ENCODE measurements around the gene PRF1.

PRF1 gene

DNA sequence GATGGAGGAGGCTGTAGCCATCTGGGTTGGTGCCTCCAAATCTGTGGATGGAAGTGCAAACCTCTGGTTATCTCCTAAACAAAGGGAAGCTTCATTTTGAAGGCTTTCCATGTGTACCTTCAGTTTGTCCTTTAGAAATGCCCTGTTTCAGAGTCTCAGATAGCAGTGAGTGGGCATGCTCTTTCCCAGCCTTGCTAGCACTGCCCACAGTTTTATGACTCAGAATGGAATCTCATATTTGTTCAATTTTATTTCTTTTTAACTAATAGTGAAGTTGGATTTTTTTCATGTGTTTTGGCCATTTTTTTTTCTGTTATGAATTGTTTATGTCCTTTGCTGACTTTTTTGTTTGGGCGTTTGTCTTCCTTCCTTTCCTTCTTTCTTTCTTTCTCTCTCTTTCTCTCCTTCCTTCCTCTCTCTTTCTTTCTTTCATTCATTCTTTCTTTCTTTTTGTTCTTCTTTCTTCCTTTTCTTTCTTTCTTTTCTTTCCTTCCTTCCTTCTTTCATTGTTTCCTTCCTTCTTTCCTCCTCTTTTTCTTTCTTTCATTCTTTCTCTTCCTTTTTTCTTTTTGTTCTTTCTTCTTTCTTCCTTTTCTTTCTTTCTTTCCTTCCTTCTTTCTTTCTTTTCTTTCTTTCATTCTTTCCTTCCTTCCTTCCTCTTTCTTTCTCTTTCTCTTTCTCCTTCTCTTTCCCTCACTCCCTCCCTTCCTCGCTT, 25.6 kb downstream of the PRF1 start:
- no peak for DNase-seq (ENCODE audit: low spot score)

DNA sequence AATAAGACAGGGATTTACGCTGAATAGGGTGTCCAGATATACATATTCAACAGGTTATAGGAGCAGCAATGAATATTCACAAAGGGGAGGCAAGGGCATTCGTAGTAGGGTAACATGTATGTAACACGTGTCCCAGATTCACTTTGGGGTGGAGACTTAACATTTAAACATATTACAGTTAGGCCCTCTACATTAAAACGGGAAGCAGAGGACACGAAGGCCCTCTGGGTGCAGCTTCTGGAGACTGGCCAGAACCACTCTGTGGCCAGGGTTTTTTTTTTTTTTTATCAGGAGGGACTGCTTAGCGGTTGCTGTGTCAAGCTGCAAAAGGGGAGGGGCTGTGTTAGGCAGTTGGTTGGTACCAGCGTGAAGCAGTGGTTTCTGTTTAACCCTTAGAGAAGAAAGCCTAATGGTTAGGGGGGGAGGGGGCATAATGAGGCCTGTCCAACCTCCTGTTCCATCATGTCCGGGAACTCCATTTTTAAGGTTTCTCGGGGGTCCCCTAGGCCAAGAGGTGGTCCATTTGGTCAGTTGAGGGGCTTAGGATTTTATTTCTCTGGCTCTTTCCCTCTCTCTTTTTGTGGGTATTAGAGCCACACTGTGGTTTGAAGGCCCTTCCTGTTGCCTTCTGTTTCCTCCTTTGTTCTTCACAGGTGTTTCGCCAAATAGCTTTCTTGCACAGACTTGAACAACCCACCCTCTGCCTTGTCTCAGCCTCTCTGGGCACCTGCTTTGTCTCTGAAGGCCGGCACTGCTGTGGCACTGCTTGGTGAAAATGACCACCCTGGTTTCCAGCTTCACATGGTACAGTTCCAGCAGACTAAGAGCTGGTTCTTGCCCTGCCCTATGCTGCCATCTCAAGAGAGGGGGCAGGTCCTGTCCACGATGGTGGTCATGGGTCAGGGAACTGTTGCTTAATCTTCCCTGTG, 26.4 kb downstream of the PRF1 start:
- DNase-seq (ENCODE audit: low spot score): peak; percentile 40

DNA sequence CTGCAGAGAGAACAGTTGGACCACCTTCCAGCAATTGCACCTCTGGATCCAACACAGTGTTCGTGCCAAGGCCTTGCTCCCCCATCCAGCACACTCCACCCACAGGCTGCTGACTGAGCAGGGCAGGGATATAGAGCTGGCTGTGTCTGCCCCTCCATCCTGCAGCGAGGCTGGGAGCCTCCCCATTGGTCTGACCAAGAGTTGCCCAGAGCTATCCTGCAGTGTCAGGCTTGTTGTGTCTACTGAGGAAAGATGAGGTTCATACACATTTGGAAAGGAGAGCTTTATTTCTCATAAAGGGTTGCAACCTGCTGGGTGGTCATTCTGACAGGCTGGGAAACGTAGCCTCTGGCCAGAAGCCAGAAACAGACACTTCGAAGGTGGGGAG, 27.1 kb downstream of the PRF1 start:
- DNase-seq (ENCODE audit: low spot score): no peak

DNA sequence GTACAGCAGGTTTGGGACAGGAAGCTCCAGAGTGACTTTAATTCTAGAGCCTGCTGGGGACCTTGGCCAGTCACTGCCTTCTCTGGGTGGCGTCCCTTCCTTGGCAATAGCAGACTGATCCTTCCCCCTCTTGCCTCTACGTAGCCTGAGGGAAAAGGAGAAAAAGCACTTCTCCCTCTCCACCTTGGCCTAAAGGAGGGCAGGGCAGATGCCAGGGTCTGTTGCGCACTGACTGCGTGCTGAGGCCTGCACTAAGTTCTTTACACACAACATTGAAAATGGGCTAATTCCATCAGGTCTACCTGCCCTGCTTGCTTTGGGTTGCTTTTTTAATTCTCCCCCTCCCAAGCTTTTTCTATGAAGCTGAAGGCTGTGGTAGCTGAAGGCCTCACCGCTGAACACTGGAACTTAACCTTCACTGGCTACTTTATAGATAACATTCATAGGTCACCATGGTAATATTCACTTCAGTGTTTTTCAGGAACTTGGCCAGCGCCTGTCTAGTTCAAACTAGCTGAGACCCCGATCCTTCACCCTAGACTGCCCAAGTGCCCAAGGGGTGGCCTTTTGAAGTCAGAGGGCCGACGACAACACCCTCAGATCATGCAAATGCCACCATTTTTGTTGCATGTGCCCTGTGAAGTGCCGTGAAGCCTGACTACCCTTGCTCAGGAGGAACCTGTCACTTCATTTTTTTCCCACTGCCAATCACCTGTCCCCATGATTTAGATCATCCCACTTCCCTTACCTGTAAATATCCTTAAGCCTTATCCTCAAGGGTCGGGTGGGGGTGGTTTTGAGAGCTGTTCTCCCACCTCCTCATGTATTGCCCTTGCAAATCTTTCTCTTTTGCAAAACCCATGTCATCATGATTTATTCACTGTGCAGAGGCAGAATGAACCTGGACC, 28.7 kb downstream of the PRF1 start:
- DNase-seq (ENCODE audit: low spot score): no peak

DNA sequence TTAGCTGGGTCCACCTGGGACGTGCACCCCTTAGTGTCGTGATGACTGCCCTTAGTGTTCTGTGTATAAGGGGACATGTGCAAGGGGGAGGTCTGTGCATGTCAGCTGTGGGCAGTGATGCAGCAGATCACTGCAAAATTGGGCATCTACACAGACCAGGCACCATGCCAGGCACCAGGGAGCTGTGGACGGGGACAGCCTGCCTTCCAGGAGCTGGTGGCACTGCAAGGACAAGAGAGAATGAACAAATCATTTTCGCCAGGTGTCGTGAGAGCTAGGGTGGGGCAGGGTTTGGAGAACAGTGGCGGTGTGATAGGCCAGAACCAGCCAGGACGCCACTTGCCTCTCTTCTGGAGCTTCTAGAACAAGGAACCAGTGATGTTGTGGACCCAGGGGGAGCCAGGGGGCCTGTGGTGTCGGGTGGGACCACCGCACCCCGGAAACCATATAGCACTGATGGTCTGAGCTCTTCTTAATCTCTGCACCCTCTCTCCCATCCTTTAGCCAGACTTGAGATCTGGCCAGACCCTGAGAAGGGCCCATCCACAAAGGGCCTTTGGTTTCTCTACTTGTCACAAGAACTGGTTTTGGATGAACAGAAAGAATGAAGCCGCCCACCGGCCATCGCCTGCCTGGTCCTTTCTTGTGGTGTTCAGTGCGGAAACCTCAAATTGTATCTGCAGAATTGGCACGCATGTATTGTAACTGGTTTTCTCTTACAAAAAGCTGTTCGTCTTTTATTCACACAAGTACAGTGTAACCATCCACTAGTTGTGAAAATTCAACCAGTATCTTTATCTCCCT, 30.7 kb downstream of the PRF1 start:
- DNase-seq (ENCODE audit: low spot score): no peak

DNA sequence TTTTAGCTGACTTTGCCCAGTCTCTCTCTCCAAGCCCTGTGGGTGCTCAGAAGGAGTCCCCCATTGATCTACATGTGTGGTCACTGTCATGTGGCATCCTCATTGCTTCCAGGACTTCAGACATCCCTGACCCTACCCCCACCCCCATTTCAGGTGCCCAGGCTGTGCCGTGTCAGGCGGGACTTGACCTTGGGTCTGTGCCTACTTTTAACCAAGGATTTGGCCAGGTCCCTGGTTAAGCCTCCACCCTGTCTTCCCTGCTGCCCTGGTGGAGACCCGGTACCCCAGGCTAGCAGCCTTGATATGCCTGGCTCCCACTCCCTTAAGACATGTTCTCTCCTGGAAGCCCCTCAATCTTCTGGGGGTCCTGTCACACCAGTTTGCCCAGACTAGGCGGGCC, 31.3 kb downstream of the PRF1 start:
- no peak for DNase-seq (ENCODE audit: low spot score)

DNA sequence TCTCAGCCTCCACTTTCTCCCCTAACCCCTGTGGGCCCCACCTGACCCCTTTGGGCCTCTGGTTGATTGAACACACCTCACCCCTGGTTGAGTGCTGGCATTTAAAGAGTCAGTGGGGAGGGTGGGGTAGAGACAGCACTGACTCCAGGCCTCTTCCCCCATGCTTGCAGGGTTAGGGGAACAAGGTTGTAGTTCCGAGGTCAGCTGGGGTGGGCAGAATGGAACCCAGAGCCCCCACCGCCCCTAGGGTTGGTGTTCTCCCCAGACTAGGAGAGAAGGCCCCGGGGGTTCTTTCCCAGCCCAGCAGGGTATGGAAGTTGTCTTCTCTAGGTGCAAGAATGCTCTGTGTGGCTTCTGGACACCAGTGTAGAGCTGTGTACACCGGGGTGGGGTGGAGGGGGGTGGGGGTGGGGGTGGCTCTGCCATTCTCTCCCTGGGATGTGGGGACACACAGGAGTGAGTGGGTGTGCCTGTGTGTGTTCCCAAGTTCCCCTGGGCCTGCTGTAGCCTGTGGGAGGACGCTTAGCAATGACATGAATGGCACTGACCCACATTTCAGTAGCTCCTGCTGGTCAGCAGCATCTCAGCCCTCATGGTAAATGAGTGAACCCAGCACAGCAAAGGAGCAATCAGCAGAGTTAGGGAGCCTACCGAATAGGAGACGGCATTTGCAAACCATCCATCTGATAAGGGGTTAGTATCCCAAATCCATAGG, 33.6 kb downstream of the PRF1 start:
- no peak for DNase-seq (ENCODE audit: low spot score)

DNA sequence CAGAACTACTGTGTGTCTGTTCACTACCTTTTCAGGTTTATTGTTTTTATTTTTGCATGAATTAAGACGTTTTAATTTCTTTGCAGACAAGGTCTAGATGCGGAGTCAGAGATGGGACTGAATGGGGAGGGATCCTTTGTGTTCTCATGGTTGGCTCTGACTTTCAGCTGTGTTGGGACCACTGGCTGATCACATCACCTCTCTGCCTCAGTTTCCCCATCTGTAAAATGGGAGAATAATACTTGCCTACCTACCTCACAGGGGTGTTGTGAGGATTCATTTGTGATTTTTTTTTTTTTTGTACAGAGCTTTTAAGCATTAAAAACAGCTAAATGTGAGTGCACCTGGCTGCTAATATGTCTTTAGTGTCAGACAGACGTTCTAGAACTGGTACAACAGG, 34.4 kb downstream of the PRF1 start:
- DNase-seq (ENCODE audit: low spot score): no peak

DNA sequence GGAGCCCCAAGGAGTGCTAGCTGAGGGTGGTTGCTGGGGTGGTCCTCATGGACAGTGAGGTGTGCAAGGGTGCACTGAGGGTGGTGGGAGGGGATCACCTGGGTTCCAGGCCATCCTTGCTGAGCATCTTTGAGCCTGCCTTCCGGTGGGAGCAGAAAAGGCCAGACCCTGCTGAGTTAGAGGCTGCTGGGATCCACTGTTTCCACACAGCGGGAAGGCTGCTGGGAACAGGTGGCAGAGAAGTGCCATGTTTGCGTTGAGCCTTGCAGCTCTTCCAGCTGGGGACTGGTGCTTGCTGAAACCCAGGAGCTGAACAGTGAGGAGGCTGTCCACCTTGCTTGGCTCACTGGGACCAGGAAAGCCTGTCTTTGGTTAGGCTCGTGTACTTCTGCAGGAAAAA, 34.9 kb downstream of the PRF1 start:
- no peak for DNase-seq (ENCODE audit: low spot score)

DNA sequence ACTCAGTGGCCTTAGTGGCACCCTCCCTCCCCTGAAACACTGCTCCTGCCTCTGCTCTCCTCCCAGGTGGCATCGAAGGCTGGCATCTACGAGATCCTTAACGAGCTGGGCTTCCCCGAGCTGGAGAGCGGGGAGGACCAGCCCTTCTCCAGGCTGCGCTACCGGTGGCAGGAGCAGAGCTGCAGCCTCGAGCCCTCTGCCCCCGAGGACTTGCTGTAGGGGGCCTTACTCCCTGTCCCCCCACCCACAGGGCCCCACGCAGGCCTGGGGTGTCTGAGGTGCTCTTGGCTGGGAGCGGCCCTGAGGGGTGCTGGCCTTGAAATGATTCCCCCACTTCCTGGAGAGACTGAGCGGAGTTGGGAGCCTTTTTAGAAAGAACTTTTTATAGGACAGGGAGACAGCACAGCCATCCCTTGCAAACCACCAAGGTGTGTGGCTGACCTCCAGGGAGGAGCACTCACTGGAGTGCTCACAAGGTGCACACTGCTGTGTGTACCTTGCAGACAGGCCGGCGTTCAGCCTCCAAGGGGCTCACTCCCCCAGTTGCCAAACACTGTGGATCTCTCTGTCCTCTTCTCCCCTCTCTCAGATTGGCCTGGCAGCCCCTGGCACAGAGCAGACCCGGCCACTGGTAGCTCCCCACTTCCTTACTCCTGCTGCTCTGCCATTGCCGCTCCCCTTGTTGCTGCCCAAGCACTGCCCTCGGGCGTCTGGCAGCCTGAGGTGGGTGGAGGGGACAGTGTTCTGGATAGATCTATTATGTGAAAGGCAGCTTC, 35.8 kb downstream of the PRF1 start:
- DNase-seq (ENCODE audit: low spot score): no peak

DNA sequence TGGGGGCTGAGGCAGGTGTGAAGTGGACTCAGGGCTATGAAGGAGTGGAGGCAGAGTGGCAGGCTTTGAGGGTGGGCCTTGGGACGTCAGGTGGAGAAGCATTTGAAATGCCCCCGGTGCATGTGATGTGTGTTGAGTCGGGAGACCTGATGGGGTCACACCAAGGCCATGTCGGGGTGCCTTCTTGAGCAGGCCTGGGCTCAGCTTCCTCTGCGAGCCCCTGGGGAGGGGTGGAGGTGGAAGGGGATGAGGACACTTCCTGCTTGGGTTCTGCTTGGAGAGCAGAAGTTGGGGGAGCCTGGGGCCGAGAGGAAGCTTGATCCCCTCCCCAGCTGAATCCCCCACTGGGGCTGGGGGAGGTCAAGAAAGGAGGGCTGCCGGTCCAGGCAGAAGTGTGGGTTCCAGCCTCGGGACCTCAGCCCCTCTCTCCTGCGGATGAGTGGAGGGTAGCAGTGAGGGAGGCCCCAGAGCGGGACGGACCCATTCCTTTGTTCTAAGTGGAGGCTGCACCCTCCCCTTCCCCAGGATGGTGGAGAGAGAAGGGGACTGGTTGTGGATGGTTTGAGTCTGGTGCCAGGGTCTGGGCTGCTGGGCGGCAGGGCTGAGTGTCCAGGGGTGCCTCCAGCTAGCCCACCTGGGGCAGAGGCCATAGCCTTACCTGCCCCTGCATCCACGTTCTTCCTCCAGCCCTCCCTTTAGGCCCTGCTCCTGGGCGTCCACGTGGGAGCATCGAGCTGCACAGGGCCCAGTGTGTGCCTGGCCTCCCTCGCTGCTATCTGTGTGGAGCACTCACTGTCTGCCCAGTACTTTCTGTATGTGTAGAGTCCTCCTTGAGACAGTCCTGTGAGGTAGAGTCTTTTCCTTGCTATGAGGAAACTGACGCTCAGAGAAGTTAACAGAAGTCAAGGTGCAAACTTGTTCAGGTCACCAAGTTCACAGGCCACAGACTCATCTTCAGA, 36.7 kb downstream of the PRF1 start:
- no peak for DNase-seq (ENCODE audit: low spot score)

DNA sequence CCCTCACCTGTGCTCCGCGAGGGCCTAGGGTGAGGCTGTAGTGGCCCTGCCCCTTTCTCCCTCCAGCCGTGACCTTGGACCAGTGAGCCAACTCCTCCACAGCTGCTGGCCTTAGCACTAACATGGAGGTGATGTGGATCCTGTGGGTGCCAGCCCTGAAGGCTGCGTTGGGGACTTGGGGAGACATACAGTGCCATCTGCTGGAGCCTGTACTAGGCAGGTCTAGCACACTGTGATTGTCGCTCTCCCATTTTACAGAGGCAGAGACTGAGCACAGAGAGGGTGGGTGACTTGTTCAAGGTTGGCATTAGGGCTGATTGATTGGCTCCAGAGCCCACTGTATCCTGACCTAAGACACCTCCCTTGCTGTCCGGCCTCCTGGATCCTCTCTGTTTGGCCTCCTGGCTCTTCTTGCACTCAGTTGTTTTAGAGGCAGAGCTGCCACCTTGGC, 37.6 kb downstream of the PRF1 start:
- no peak for DNase-seq (ENCODE audit: low spot score)

DNA sequence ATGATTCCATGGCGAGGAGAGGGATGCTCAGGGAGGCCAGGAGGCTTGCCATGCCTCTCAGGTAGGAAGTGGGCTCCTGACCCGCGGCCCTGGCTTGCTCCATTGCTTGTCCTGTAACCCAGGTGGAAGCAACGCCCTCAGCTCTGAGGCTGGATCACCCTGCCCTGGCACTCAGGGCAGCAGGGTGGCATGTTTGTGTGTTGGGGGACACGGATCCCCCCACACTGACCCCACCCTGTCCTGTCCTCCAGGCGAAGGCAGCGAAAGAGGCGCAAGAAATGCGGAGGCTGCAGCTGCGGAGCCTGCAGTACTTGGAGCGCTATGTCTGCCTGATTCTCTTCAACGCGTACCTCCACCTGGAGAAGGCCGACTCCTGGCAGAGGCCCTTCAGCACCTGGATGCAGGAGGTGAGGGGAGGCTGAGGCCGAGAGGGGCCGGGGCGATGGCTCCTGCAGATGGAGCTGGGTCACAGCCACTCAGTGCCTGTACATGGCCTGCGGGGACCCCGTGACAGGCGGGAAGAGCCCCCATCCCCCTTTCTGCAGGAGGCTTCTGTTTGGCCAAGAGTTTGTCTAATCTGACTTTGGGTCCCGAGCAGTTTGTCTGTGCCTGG, 38.3 kb downstream of the PRF1 start:
- no peak for DNase-seq (ENCODE audit: low spot score)

DNA sequence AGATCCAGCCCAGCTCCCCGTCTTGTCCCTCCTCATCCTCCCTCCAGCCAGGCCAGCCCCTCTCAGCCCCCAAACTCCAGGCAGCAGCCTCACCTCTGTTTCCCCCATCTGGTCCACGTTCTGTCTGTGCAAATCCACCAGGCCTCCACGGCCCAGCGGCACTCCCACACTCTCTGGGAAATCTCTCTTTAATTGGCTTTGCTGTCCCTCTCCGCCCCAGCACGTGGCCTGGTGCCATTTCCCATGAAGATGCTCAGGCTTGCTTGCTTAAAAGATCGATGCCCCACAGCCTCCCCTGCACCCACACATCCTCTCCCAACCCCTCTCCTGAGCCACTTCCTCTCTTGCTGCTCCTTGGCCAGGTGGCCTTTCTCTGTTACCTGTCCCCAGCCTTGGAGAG, 39.3 kb downstream of the PRF1 start:
- DNase-seq (ENCODE audit: low spot score): no peak

DNA sequence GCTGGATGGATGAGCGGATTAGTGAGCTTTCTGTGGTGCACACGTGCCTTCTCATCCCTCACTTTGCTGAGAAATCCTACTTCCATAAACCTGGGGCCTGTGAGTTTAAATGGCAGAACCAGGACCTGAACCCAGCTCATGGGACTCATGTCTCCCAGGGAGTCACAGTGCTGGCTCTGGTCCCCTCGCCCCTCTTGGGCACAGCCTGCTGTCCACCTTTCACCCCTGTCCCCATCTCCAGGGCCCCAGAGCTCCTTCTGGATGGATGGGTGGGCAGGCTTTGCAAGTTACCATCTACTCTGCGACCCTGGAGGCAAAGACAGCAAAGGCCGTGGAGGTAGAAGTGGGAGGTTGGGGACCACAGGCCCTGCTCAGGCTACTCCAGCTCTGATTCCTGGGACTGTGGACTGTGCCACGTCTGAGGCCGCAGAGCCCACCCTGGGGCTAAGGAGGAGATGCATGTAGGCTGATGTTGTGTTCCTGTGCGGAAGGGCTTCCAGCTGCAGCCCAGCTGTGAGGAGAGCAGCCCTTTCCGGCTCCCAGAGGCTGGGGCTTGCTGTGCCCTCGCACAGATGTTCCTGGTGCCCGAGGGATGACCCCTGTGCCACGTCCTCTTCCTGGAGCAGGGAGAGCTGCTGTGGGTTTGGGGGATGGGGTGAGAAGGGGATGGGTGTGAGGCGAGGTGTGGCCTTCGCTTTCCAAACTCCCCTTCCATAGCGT, 40.3 kb downstream of the PRF1 start:
- no peak for DNase-seq (ENCODE audit: low spot score)

DNA sequence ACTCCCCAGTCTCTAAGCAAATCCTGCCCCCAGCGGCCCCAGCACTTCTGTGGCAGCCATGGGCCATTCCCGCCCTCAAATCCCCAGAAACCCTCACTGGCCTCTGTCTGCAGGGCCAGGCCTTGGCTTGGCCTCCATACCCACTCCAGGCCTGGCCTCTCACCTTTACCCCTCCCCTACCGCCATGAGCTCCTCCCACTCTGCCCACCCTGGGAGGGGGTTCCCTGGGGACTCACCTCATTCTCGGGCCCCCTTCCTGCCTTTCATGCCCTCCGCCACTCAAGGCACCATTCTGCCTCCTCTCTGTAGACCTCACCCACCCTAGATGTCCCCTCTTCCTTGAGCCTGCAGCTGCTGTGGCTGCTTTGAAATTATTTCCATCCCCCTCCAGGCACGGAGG, 41.0 kb downstream of the PRF1 start:
- DNase-seq (ENCODE audit: low spot score): no peak

DNA sequence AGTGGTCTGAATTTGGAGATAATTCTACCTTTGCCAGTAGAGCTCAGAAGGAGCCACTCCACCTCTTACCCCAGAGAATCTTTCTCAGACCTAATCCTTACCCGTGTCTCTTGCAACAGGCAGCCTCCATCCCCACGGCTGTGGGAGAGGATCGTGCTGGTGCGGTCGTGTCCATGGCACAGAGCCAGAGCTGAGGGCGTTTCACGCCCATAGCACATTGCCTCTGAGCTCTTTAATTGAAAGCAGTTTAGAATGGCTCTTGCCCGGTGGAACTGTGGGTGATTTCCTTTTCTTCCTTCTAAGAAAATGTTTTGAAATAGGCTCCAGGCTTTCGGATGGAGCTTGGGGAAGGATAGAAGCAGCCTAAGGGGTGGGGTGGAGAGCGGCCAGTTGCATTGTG, 41.5 kb downstream of the PRF1 start:
- no peak for DNase-seq (ENCODE audit: low spot score)

DNA sequence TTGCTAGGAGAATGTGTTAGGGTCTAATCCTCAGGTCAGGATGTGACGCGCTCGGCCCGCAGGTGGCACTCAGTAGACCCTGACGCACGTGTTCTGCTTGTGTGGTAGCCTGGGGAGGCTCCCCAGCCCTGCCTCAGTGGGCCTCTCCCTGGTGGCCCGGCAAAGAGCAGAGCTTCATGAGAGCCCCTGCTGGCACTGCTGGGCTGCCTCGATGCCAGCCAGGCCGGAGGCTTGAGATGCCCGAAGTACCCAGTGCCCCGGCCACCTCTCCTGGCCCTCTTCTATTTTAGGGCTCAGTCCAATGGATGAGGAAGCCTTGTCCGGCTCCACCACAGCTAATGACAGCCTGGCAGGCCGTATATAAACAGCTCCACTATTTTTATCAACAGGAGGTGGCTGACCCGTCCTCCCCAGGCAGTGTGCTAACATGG, 42.0 kb downstream of the PRF1 start:
- DNase-seq (ENCODE audit: low spot score): no peak

Data from iPS-NIHi11 (cell line).